Nephron (organoid): ENCODE measurements around the gene SYCP2.

Experiments used
- H3K27ac Mint-ChIP-seq, 3 experiments: 2 replicates each; pipeline ENCODE4 v1.8.0; 2020; ENCODE audit warnings: mixed read lengths in 3 of 3, mild to moderate bottlenecking in 2 of 3, moderate library complexity in 1 of 3
- H3K27me3 Mint-ChIP-seq: 2 replicates; pipeline ENCODE4 v1.8.0; 2021; ENCODE audit warnings: low read depth, mild to moderate bottlenecking, moderate library complexity, mixed read lengths
- H3K36me3 Mint-ChIP-seq: 2 replicates; pipeline ENCODE4 v1.8.0; 2020; ENCODE audit warnings: low read depth, mixed read lengths
- H3K4me1 Mint-ChIP-seq: 2 replicates; pipeline ENCODE4 v1.8.0; 2020; ENCODE audit warnings: mixed read lengths
- H3K4me3 Mint-ChIP-seq, 3 experiments: 2 replicates each; pipeline ENCODE4 v1.8.0; 2020; ENCODE audit warnings: mild to moderate bottlenecking in 3 of 3, mixed read lengths in 3 of 3, moderate library complexity in 2 of 3
- H3K9me3 Mint-ChIP-seq: 2 replicates; pipeline ENCODE4 v1.8.0; 2020; ENCODE audit warnings: mixed read lengths
- TF ChIP-seq, protein P1 (sequence below), 3 experiments: fragments of 200-600 bp; sonication (generic); IDR thresholded peaks; one replicate each; pipeline ENCODE4 v1.5.0; 2021; ENCODE audit warnings: antibody characterized with exemption in 3 of 3; ENCODE audit not compliant: unreplicated experiment in 3 of 3

SYCP2 gene

DNA sequence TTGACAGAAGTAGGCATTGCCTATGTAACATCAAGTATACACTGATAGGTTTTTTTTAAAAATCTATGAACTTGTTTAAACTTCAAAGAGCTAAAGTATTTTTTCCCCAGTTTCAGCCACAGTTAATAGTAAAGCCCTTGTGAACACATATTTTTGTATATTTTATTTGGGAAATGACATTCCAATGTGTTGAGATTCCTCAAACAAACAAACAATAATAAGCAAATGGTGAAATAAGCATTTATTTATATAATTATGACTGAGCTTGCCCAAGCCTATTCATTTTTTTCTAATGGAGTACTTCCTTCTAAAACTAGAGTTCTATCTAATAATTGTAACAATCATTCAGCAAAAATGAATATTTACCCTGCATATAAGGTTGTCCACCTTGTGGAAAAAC is 12.5 kb downstream of the SYCP2 start:
- TF ChIP-seq, protein P1, sequence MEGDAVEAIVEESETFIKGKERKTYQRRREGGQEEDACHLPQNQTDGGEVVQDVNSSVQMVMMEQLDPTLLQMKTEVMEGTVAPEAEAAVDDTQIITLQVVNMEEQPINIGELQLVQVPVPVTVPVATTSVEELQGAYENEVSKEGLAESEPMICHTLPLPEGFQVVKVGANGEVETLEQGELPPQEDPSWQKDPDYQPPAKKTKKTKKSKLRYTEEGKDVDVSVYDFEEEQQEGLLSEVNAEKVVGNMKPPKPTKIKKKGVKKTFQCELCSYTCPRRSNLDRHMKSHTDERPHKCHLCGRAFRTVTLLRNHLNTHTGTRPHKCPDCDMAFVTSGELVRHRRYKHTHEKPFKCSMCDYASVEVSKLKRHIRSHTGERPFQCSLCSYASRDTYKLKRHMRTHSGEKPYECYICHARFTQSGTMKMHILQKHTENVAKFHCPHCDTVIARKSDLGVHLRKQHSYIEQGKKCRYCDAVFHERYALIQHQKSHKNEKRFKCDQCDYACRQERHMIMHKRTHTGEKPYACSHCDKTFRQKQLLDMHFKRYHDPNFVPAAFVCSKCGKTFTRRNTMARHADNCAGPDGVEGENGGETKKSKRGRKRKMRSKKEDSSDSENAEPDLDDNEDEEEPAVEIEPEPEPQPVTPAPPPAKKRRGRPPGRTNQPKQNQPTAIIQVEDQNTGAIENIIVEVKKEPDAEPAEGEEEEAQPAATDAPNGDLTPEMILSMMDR (IDR thresholded peaks at IDR 0.05; ENCODE audit: unreplicated experiment in 3 of 3) = no peak
- H3K36me3 Mint-ChIP-seq = no peaks in the 10 kb centered on the region
- no peaks in the 10 kb centered on the region for H3K27me3 Mint-ChIP-seq
- H3K4me1 Mint-ChIP-seq = peaks cover 12% of the 10 kb centered on the region
- H3K4me3 Mint-ChIP-seq = no peak overlapping the region
- no peaks in the 10 kb centered on the region for H3K9me3 Mint-ChIP-seq
- no peak overlapping the region for H3K27ac Mint-ChIP-seq

DNA sequence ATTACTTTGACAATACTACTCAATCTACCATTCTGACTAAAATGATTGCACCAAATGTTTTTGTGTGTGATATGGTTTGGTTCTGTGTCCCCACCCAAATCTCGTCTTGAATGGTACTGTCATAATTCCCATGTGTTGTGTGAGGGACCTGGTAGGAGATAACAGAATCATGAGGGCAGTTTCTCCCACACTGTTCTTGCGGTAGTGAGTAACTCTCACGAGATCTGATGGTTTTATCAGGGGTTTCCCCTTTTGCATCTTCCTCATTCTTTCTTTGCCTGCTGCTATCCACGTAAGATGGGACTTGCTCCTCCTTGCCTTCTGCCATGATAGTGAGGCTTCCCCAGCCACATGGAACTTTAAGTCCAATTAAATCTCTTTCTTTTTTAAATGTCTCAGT is 20.8 kb downstream of the SYCP2 start:
- Mint-ChIP-seq H3K36me3 (no peaks in the 10 kb centered on the region), H3K27me3 (peaks cover 5% of the 10 kb centered on the region), H3K4me3 (no peak overlapping the region), H3K9me3 (no peaks in the 10 kb centered on the region), H3K27ac (no peak overlapping the region), H3K4me1 (peaks cover 4% of the 10 kb centered on the region)
- TF ChIP-seq, protein P1 (IDR thresholded peaks at IDR 0.05; ENCODE audit: unreplicated experiment in 3 of 3) = no peak

DNA sequence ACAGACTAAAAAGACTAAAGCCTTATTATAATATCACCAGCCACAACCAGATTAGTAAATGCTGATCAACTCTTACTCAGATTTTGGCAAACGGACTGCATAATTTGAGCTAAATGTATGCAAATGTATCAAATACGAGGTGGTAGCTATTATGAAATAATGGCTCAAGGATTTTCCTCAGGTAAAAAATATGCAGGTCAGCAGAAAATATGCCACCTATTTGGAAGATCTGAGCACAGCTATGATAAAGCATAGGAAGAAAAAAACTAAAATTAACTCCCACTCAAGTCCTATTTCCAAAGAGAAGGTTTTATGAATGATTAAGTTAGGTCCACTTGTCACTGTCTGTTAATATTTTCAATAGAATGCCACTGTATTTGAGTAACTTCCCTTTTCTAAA is 22.4 kb downstream of the SYCP2 start:
- no peak overlapping the region for H3K27ac Mint-ChIP-seq
- no peaks in the 10 kb centered on the region for H3K9me3 Mint-ChIP-seq
- H3K4me3 Mint-ChIP-seq = no peak overlapping the region
- peaks cover 4% of the 10 kb centered on the region for H3K4me1 Mint-ChIP-seq
- H3K36me3 Mint-ChIP-seq = no peaks in the 10 kb centered on the region
- H3K27me3 Mint-ChIP-seq = peaks cover 5% of the 10 kb centered on the region
- TF ChIP-seq, protein P1 (IDR thresholded peaks at IDR 0.05; ENCODE audit: unreplicated experiment in 3 of 3) = no peak

DNA sequence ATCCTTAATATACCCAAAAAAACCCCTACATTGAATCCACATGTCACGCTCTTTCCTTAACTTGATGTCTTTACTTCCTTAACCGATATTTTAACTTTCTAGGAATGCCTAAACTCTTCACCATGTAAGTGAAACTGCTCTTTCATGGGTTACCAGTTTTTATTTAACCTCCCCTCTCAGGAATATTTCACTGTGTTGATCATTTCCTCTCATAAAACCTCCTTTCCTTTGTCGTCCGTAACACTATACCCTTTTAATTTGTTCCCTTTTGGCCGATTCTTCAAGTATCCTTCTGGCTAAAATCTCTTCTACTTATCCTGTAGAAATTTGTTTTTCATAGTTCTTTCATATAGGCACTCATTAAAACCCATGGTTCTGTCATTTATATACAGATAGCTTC is 24.6 kb downstream of the SYCP2 start:
- Mint-ChIP-seq H3K36me3 (no peaks in the 10 kb centered on the region), H3K27me3 (peaks cover 5% of the 10 kb centered on the region), H3K27ac (no peak overlapping the region), H3K4me1 (peaks cover 6% of the 10 kb centered on the region), H3K9me3 (no peaks in the 10 kb centered on the region), H3K4me3 (no peak overlapping the region)
- TF ChIP-seq, protein P1 (IDR thresholded peaks at IDR 0.05; ENCODE audit: unreplicated experiment in 3 of 3) = no peak

DNA sequence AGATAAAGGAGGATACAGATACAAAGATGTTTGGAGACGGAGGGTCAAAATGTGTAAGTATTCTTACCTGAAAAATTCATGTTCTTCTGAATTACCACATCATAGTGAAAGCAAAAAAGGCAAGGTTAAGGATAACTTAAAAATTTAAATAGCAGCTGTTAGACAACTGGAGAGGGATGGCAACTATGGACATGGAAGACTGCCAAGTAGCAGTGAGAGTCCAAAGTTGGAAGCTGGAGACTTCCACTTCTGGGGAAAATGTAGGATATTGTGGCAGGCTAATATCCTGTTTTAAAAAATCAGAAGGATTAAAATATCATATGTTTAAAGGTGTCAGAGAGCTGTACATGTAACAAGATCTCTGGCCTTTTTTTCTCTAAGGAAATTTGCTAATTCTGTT is 29.8 kb downstream of the SYCP2 start:
- Mint-ChIP-seq H3K4me1 (peaks cover 10% of the 10 kb centered on the region), H3K4me3 (no peak overlapping the region), H3K27ac (no peak overlapping the region), H3K9me3 (no peaks in the 10 kb centered on the region), H3K36me3 (no peaks in the 10 kb centered on the region), H3K27me3 (peaks cover 1% of the 10 kb centered on the region)
- TF ChIP-seq, protein P1 (IDR thresholded peaks at IDR 0.05; ENCODE audit: unreplicated experiment in 3 of 3) = no peak

DNA sequence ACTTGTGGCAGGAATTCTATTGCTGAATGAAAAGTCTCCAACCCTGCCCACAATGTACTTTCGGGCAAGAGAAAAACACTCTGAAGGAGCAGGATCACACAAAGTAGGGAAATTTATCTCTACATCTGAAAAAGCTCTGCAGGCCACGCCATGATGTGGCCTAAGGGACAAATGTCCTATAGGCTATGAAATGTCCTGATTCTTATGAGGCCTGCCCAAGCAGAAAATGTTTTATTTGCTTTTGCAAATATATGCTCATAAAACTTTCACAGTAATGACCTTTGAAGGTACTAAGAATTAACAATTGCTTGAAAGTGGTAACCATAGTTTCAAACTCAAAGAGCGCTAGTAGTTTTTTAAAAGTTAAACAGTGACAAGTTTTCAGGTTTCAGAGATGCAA is 31.0 kb downstream of the SYCP2 start:
- Mint-ChIP-seq H3K27me3 (peaks cover 10% of the 10 kb centered on the region), H3K4me1 (peaks cover 10% of the 10 kb centered on the region), H3K9me3 (no peaks in the 10 kb centered on the region), H3K27ac (no peak overlapping the region), H3K36me3 (no peaks in the 10 kb centered on the region), H3K4me3 (no peak overlapping the region)
- TF ChIP-seq, protein P1 (IDR thresholded peaks at IDR 0.05; ENCODE audit: unreplicated experiment in 3 of 3) = no peak
